Mononuclear cell (primary cell): Measurements from ENCODE around the gene WASF3. TPM values are rescaled to one million over a fixed set of nuclear protein-coding genes. Genes with fewer than 3 reads are reported as not detected.

Experiments used
- H3K27me3 ChIP-seq: 2 replicates; pipeline ENCODE4 v1.6.0; 2011; ENCODE audit warnings: low read length, control low read depth; ENCODE audit not compliant: insufficient read depth
- H3K4me1 ChIP-seq: 2 replicates; pipeline ENCODE4 v1.5.1; 2011; ENCODE audit warnings: mild to moderate bottlenecking, low read length, control low read depth; ENCODE audit not compliant: insufficient read depth
- H3K4me3 ChIP-seq: 2 replicates; pipeline ENCODE4 v1.5.1; 2011; ENCODE audit warnings: mild to moderate bottlenecking, low read length, moderate library complexity
- H3K9me3 ChIP-seq: 2 replicates; pipeline ENCODE4 v1.5.1; 2011; ENCODE audit warnings: low read depth, mild to moderate bottlenecking, control low read depth, low read length
- total RNA-seq: library from RNA; depleted of rRNA; stranded (reverse); fragments of >200 nt; gene quantifications from one replicate; pipeline ENCODE4 v1.2.3, GENCODE V29; 2012

WASF3 gene
- total RNA-seq, 1 donor, result 0.94 TPM

DNA sequence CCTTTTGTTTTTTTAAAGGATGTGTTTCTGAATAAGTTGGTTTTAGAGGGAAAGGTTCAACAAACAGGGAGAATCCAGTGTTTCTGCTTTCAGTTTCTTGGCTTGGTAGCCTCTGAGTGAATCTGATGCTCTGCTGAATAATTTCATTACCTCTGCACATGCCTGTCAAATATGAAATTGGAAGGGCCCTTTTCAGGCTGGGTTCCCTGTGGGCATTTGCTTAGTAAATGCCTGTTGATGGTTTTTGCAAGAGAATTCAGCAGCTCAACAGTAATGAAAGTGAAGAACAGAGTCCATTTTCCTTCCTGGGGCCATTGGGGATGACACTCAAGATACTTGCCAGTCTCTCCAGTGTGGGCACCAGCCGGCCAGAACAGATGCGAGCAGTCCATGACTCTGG is 128.8 kb downstream of the WASF3 start:
- no peaks in the 10 kb centered on the region for H3K9me3 ChIP-seq
- H3K4me1 ChIP-seq, result no peaks in the 10 kb centered on the region
- H3K27me3 ChIP-seq, result no peaks in the 10 kb centered on the region
- H3K4me3 ChIP-seq, result no peak overlapping the region

GRCh38 chr13:26688286-26688685 is 130.8 kb downstream of the WASF3 start:
- no peaks in the 10 kb centered on the region for H3K9me3 ChIP-seq
- no peaks in the 10 kb centered on the region for H3K4me1 ChIP-seq
- no peaks in the 10 kb centered on the region for H3K27me3 ChIP-seq
- H3K4me3 ChIP-seq, result no peak overlapping the region

GRCh38 chr13:26688980-26689379 is 131.5 kb downstream of the WASF3 start:
- no peak overlapping the region for H3K4me3 ChIP-seq
- no peaks in the 10 kb centered on the region for H3K27me3 ChIP-seq
- no peaks in the 10 kb centered on the region for H3K4me1 ChIP-seq
- H3K9me3 ChIP-seq, result no peaks in the 10 kb centered on the region

DNA sequence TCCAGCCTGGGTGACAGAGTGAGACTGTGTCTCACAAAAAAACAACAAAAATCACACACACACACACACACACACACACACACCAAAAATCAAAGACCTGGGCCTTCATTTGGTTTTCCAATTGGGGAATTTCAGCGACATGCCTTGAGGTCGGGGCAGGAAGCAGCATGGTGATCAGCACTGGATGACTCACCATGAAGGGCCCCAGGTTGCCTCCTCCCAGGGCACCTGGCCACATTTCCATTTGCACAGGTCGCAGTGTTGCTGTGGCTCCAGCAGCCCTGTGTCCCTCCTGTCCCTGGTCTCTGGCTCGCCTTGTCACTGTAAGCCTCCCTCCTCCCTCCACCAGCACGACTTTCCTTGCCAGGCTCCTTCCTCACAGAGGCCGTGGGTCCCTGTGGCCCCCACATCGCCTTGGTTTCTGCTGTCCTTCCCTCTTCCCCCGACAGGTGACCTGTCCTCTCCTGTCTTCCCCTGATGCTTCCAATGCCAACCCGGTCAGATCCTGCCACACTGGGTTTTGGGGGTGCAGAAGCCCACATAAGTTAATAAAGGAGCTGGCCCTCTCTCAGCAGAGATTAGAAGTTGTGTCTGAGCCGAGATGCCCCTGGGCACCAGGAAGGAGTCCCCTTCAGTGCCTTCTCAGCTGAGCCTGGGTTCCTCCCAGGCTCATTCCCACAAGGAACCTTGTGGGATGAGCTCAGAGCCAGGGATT is 136.4 kb downstream of the WASF3 start:
- peaks cover 4% of the 10 kb centered on the region for H3K4me1 ChIP-seq
- H3K27me3 ChIP-seq, result peaks cover under 1% of the 10 kb centered on the region
- no peaks in the 10 kb centered on the region for H3K9me3 ChIP-seq
- H3K4me3 ChIP-seq, result no peak overlapping the region

DNA sequence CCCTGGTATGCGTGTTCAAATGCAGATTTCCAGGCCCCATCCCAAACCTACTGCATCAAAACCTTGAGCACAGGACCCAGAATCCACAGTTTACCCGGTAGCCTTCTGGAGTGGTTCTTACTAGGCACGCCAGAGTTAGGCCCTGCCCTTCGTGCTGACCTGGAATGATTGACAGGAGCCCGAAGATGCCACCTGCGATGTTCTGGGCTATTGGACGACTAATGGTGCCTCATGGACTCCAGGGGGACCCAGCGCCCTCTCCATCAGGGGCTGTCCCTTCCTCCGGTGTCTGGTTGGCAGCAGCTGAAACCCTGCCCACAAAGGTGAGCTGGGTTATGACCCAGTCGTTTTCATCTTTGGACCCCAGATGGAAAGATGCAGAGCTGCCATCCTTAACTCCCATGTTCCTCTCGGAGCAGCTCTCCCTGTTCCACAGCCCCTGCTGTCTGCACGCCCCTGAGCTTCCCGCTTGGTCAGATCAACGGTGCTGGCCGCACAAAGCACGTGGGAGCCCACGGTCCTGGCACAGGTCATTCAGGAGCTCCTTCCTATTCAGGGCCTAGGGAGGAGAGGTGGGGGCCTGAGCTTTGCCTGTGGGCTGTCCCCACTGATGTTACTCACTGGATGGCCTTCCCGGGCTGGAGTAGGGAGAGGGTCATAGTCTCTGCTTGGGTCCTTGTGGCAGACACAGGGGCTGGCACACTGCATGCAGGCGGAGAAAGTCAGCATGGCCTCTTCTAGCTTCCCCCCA is 137.3 kb downstream of the WASF3 start:
- Histone ChIP-seq H3K27me3 (peaks cover 4% of the 10 kb centered on the region), H3K9me3 (no peaks in the 10 kb centered on the region), H3K4me1 (peaks cover 4% of the 10 kb centered on the region), H3K4me3 (no peak overlapping the region)

DNA sequence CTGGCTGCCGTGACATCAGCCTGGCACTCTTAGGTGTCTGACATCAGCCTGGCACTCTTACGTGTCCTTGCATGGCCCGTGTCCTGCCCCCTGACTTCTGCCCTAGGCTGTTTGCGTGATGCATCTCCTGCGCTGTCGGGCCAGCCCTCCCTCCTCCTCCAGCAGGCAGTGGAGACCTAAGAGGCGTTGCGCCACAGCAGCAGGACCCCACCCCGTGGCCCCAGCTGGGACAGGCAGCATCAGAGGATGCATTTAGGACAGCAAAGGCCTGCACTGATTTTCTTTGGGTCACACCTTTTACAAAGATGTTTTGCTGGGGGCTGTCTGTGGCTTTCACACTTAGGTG is 137.8 kb downstream of the WASF3 start:
- Histone ChIP-seq H3K27me3 (peaks cover 4% of the 10 kb centered on the region), H3K4me1 (peaks cover 4% of the 10 kb centered on the region), H3K4me3 (no peak overlapping the region), H3K9me3 (no peaks in the 10 kb centered on the region)

DNA sequence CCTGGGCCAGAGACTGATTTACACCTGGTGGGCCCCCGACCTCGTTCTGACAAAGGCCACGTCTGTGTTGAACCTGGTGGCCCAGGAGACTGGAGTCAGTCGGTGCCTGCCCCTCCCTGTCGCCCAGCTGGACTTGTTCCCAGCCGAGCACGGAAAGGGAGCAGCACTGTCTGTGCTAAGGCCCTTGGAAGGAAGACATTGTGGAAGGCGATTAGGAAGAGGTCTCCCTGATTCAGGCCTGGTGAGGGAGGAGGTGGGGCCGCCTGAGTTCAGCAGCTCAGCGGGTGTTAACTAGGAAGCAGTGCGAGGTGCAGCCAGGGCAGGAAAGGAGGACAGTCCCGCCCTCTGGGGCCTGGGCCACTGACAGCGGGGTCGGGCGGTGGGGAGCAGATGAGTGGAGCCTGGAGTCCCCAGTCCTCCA is 138.4 kb downstream of the WASF3 start:
- Histone ChIP-seq H3K27me3 (peaks cover 4% of the 10 kb centered on the region), H3K4me1 (peaks cover 4% of the 10 kb centered on the region), H3K4me3 (no peak overlapping the region), H3K9me3 (no peaks in the 10 kb centered on the region)

- Histone ChIP-seq H3K4me1 (peaks cover 4% of the 10 kb centered on the region), H3K9me3 (no peaks in the 10 kb centered on the region), H3K4me3 (no peak overlapping the region), H3K27me3 (peaks cover 4% of the 10 kb centered on the region)
Measured at GRCh38 chr13:26697069-26697955, 139.8 kb downstream of the WASF3 start.

DNA sequence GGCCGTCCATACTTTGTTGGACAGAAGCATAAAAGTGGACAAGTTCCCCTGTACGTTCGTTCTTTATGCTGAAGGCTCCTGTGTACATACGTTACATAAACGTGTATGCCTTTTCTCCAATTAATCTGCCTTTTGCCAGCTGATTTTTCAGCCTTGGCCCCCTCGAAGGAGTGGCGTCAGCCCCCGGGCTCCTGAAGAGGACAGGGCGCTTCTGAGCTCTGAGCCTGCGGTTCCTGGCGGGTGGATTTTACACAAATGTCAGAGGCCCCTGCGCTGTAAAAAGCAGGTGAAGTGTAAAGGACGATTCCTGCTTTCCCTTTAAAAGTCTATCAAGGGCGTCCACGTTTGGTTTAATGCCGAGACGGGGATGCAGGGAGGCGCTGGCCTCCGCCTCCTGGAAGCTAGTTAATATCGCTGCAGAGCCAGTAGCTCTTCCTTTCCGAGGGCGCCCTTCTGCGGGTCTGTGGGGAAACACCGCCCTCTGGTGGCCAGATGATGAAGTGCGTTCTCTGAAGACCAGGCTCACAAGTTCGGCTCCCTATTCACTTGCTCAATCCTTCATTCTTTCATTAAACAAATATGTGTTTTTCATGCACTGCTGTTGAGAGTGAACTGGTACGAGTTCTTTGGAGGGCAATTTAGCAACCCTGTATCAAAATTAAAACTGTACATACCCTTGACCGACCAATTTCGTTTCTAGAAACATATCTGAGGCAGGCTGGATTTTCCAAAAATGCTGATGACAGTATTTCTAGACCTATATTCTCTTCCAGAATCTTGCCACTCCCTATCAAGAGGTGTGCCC is 141.1 kb downstream of the WASF3 start:
- Histone ChIP-seq H3K4me1 (peaks cover 4% of the 10 kb centered on the region), H3K4me3 (no peak overlapping the region), H3K27me3 (peaks cover 4% of the 10 kb centered on the region), H3K9me3 (no peaks in the 10 kb centered on the region)

- Histone ChIP-seq H3K4me1 (peaks cover 4% of the 10 kb centered on the region), H3K27me3 (peaks cover 4% of the 10 kb centered on the region), H3K9me3 (no peaks in the 10 kb centered on the region), H3K4me3 (no peak overlapping the region)
Measured at GRCh38 chr13:26699197-26699490, 141.7 kb downstream of the WASF3 start.

DNA sequence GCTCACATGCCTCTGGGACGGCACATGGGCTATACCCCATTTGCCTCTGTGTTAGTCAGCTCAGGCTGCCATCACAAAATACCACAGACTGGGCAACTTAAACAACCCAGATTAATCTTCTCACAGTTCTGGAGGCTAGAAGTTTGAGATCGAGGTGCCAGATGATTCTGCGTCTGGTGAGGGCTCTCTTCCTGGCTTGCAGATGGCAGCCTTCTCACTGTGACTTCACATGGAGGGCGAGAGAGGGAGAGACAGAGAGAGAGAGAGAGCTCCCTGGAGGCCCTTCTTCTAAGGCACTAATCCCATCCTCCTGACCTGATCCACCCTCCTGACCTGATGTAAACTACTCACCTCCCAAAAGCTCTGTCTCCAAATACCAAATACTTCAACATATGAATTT is 148.1 kb downstream of the WASF3 start:
- no peaks in the 10 kb centered on the region for H3K4me1 ChIP-seq
- H3K27me3 ChIP-seq, result no peaks in the 10 kb centered on the region
- H3K9me3 ChIP-seq, result no peaks in the 10 kb centered on the region

GRCh38 chr13:26706381-26706780 is 148.9 kb downstream of the WASF3 start:
- H3K4me1 ChIP-seq, result no peaks in the 10 kb centered on the region
- no peaks in the 10 kb centered on the region for H3K9me3 ChIP-seq
- H3K27me3 ChIP-seq, result no peaks in the 10 kb centered on the region
- H3K4me3 ChIP-seq, result no peak overlapping the region

More for the DNA sequence above, 148.1 kb downstream of the WASF3 start:
- no peak overlapping the region for H3K4me3 ChIP-seq

GRCh38 chr13:26707122-26708006 is 149.9 kb downstream of the WASF3 start:
- no peak overlapping the region for H3K4me3 ChIP-seq
- no peaks in the 10 kb centered on the region for H3K27me3 ChIP-seq
- no peaks in the 10 kb centered on the region for H3K4me1 ChIP-seq
- no peaks in the 10 kb centered on the region for H3K9me3 ChIP-seq

GRCh38 chr13:26708007-26708297 is 150.5 kb downstream of the WASF3 start:
- Histone ChIP-seq H3K4me1 (no peaks in the 10 kb centered on the region), H3K9me3 (no peaks in the 10 kb centered on the region), H3K27me3 (no peaks in the 10 kb centered on the region), H3K4me3 (no peak overlapping the region)
